HPDE6-E6E7 (cell line): ENCODE results near the gene ZNHIT6.
"Not testable (repeated sequence)": the region's sequence is repeated elsewhere in the genome, so short reads cannot be mapped to it uniquely, and the experiment has no call there.

Experiments used
- DNase-seq: peaks from one replicate; pipeline ENCODE4 v3.0.0; 2011; ENCODE audit warnings: missing footprints; ENCODE audit errors: extremely low spot score

ZNHIT6 gene

DNA sequence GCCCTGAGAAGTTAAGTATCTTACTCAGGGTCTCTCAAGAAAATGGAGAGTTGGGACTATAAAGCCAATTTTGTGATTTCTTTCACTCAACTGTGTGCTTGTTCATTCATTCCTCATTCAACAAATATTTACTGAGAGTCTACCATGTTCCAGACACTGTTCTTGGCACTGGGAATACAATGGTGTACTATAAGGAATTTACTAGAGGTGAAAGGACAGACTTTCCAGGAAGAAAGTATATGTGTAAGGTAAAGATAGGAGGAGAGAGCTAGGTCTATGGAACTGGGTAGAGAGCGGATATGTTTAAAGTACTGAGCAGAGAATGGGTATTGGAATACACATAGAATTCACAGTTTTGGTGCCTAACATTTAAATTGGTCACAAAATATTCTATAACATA is 42.3 kb downstream of the ZNHIT6 start:
- no peak for DNase-seq

DNA sequence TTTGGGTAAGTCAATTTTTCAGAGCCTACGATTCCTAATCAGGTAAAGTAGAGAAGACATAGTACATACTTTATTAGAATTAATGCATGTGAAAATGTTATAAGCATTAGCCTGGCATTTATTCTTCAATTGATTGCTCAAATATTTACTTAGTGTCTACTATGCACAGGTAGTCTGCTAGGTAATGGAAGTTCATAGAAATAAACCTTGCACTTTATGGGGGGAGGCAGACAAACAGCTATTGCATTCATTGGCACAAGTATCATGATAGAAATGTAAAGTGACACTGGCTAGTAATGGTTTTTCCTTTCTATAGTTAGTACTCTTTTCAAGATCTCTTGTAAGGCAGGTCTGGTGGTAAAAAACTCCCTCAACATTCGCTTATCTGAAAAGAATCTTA is 44.9 kb downstream of the ZNHIT6 start:
- DNase-seq, result no peak

DNA sequence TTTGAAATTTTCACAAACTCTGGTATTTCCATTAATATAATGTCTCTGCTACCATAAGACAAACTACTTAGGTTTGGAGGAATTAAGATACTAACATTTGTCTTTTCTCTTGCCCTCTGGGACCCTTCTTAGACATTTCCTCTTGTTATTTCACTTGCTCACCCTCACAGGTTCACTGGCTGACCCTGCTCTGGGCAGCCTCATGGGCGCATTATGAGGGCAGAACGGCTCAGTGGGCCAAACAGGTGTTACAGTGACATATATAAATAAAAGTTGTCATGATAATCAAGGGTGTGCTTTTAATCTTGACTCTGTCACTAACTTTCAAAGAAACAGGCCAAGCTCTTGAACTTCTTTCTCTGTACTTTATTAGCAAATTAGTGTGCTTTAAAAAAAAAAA is 46.5 kb downstream of the ZNHIT6 start:
- no peak for DNase-seq

DNA sequence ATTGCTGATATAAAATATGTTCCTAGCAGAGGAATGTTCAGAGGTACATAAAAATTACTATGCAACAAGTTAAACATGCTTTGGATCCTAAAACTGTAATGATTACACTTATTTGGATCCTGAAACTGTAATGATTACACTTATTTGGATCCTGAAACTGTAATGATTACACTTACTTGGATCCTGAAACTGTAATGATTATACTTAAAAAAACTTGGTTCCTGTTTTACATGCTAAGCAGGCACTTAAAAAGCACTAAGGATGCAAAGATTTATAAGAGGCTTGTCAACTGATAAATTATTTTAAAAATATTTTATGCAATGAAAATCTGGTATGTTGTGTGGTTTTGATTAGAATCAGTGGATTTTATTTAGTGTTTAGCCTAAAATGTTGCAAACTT is 47.7 kb downstream of the ZNHIT6 start:
- no peak for DNase-seq

DNA sequence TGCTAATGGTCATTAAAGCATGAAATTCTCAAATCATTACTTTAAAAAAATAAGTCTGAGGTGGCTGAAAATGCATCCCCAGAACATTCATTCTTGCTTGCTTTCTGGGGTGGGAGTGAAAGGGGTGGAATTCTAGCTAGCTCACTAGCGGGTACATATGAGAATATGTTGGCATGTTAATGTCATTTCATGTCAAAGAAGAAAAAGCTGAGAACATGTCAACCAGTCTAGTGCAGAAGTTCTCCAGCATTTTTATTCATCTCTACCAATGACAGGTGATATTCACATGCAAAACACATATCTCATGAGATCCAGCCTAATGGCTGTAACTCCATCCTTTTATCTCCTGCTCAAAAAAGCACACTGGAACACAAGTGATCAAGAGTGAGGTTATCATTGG is 49.1 kb downstream of the ZNHIT6 start:
- DNase-seq, result no peak

DNA sequence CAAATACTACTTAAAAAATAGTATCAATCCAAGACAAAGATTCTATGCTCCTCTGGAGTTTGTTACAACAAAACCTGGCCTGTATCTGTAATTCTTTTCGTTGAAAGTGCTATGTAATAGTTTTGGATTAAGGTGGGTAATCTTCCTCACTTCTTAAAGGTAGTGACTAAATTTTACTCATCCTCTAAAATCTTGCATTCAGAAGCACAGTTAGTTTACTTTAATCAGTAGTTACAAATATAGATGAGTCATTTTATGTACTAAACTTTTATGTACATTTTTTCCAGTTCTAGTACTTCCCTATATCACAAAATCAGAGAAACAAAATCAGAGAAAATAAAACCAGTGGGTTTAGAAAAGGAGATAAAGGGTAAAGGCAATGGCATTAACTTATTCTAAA is 51.3 kb downstream of the ZNHIT6 start:
- no peak for DNase-seq

DNA sequence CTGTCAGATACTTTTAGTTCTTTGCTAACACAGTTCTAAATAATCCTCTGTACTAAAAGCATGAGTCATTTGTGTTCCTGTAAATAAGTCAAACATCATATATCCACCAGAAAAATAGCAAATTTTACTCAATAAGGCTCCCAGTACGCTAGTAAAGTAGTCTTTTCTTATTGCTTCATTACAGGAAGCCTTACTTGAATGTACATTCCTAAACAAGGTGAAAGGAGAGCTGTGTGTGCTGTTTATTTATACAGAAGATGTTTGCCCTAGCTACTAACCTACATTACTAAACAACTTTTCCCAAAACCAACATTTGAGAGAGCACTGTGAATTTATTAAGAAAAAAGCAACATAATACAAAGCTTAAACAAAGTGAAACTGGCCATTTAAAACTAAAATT is 52.0 kb downstream of the ZNHIT6 start:
- DNase-seq, result no peak

DNA sequence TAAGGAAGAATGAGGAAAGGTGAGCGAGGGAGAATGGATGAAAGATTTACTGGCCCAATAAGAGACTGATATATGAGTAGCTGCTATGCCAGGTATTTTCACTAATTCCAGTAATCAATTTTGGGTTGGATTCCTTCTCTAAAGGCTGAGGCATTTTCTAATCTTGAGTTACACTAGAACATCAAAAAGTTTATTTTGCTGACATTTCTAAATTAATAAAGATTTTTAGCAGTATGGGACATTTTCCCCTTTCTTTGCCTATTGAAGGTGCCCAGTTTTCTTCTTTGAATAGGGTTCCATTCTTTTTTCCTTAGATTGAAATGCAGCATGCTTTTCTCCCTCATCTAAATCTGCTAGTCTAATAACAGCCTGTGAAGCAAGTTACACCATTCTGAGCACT is 52.9 kb downstream of the ZNHIT6 start:
- DNase-seq, result no peak

DNA sequence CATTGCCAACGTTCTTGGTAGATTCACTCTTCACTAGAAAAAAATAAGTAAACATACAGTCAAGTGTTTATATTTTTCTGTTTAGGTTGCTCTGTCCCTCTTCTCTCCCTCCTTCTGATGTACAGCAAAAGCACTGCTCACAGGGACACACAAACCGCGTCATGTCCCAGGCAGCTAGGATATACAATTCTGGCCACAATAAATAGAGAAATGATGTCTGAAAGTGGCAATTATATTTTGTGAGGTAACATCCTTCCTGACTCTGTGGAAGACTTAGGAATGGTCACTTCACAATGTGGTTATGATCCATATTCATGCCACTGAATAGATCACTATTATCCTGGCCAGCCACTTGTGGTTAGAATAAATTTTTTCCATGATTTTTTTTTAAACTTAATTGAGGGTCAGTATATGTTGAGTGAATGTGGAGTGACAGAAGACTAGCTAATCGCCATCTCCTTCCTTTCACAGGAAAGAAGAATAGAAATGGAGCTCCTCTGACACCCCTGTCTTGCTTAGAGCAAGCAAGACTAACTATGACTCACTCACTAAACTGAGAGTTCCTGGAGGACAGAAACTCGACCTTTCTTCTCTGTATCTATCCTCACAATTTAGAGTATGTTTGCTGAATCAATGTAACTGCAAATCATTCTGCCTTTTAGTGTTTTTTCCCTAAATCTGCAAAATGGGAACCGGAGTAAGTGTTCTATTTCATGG is 54.0 kb downstream of the ZNHIT6 start:
- DNase-seq, result peak; percentile 37

DNA sequence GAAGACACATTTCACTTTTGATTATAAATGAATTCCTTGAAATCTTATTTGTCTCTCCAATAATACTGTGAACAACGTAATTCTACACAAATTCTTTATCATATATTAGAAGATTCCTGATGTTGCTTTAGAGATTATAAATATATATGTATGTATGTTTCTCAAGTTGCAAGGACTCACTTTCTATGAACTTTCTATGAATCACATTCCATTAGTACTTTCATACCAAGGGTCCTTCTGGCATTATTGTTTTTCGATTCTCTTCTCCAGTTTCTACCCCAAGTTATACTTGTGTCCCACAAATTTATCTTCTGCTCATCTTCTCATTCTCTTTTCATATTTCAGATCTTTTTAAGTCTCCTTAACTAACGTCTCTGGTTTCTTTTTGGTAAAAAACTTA is 55.9 kb downstream of the ZNHIT6 start:
- no peak for DNase-seq

DNA sequence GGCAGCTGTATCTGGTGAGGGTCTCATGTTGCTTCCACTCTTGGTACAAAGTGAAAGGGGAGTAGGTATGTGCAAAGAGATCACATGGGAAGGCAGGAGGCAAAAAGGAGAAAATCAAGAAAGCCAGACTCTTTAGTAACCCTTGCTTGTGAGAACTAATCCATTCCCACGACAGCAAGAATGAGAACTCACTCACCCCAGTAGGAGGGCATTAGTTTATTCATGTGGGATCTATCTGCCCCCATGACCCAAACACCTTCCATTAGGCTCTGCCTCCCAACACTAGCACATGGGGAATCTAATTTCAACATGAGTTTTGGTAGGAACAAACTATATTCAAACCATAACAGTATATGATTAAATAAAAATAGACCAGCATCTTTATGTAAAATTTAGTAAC is 57.6 kb downstream of the ZNHIT6 start:
- DNase-seq, result no peak

DNA sequence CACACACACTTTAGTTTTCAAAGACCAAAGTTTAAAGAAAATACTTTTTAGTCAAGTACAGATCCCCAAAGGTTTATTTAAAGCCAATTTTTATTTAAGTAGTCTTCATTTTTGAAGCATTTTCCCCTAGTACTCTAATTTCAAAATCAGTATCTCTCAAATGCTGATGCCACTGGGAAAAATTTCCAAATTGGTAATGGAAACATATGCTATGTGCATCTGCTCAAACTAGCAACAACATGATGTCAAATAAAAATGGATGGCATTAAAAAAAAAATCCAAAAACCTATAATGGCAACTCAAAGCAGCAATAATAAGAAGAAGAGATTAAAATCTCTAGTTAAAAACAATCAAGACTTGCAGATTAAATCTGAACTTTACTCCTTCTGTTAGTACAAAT is 58.6 kb downstream of the ZNHIT6 start:
- DNase-seq, result no peak

DNA sequence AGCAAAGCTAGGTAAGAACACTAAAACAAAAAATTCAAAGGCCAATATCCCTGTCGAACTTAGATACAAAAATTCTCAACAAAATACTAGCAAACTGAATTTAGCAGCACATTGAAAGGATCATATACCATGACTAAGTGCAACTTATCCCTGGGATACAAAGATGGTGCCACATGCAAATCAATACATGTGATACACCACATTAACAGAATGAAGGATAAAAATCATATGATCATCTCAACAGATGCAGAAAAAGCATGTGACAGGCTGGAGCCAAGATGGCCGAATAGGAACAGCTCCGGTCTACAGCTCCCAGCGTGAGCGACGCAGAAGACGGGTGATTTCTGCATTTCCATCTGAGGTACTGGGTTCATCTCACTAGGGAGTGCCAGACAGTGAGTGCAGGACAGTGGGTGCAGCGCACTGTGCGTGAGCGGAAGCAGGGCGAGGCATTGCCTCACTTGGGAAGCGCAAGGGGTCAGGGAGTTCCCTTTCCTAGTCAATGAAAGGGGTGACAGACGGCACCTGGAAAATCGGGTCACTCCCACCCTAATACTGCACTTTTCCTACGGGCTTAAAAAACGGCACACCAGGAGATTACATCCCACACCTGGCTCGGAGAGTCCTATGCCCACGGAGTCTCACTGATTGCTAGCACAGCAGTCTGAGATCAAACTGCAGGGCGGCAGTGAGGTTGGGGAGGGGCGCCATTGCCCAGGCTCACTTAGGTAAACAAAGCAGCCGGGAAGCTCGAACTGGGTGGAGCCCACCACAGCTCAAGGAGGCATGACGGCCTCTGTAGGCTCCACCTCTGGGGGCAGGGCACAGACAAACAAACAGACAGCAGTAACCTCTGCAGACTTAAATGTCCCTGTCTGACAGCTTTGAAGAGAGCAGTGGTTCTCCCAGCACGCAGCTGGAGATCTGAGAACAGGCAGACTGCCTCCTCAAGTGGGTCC is 66.4 kb downstream of the ZNHIT6 start:
- not testable (repeated sequence) for DNase-seq

DNA sequence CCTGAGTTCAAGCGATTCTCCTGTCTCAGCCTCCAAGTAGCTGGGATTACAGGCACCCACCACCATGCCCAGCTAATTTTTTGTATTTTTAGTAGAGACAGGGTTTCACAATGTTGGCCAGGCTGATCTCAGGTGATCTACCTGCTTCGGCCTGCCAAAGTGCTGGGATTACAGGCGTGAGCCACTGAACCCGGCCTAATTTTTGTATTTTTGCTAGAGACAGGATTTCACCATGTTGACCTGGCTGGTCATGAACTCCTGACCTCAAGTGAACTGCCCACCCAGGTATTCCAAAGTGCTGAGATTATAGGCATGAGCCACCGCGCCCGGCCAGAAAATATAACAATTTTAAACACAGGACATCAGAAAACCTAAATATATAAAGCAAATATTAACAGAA is 68.3 kb downstream of the ZNHIT6 start:
- DNase-seq, result not testable (repeated sequence)

DNA sequence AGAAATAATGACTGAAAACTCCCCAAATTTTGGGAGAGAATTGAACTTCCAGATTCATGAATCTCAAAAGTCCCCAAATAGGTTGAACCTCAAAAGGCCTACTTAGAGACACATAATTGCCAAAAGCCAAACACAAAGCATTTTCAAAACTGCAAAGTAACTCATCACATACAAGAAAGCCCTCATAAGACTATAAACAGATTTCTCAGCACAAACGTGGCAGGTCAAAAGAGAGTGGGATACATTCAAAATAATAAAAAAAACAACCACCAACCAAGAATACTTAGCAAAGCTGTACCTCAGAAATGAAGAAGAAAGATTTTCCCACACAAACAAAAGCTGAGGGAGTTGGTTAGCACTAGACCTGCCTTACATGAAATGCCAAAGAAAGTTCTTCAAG is 69.8 kb downstream of the ZNHIT6 start:
- DNase-seq, result no peak

DNA sequence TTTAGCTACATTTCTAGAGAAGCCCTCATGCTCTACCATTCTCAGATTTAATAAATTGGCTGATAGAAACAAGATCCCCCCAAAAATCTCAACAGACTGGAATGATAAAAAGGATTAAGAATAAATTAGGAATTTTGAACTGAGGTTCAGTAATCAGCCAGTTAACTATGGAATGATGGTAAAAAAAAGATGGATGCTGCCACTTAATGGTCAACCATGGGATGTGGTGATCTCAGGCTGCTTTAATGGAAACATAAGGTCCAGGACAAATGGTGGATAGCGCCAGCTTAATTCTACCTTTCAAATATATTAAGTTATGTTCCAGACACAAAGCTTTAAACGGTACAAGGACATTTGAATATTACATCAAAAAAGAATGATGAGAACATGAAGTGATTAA is 77.7 kb downstream of the ZNHIT6 start:
- no peak for DNase-seq

DNA sequence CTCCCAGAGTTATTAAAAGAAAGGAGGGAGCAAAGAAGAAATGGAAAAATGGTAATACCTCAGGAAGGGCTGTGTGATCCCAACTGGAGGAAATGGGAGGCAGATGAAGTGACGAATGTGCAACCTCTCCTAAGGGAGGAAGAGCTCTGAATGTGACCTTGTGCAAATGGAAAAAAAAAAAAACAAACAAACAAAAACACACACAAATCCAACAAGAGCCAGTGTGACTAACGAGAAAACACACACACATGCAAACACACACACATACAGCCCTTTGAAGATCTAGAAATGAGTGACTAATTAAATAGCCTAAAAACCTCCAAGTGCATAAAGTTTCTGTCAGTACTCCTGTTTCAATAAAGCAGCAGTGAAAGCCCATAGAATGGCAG is 78.7 kb downstream of the ZNHIT6 start:
- DNase-seq, result no peak

DNA sequence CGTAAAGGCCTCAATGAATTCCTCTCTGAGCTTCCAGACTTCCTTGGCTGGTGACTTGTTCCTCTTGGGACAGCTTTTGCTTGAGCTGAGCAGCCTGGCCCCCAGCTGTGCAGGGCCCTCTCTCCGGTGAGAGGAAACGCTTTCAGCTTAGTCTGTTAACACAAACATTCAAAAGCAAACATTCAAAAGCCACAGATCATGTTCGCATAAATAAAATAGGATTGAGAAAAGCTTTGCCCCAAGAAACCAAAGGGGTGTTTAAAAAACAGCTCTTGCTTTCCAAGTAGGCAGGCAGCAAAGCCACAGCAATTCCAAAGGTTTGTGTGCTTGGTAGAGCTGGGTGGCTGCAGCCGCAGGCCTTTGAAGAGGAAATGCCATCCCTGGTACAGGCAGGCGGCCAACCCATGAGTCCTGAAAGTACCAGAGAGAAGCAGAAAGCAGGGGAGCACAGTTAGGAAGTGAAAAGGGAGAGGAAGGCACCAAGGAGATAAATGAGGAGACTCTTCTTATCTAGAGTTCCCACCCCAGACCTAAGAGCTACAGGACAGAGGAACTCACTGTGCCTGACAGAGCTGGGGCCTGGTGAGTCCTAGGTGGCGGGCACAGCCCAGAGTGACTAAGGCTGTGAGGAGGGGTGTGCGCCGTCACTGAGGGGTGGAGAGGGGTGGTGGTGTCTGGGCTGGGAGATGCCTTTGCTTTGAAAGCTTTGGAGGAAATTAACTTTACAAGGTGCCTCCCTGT is 79.3 kb downstream of the ZNHIT6 start:
- no peak for DNase-seq

DNA sequence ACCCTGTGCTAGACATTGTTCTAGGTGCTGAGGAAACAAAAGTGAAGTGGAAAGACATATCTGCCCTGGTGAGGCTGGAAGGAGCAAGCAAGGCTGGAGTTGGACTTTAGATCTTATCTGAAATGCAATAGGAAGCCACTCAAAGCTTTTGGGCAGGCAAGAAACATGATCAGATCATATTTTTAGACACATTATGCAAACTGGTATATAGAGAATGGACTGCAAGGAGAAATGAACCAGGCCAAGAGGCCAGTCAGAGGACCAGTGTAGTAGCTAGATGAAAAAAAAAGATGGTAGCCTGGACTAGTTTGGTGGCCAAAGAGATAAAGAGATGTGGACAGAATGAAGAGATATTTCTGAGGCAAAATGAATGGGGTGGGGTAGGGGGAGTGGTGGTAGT is 81.4 kb downstream of the ZNHIT6 start:
- DNase-seq, result no peak

DNA sequence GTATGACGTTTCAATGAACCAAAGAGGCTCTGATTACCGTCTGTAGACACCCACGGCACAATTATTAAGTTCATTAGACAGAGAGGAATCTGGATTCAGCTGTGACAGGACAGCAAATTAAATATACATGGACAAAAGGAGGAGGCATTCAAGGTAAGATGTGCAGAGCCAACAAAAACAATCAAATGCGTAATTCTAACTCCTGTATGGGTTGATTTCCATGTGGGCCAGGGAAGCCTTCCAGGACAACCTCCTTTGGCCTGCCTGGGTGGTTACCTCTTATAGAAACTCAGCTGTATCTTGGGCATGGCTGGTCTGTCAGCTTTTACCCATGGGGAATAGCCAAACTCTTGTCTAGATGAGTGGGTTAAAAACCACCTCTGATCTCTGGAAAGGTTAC is 83.9 kb downstream of the ZNHIT6 start:
- DNase-seq, result no peak

DNA sequence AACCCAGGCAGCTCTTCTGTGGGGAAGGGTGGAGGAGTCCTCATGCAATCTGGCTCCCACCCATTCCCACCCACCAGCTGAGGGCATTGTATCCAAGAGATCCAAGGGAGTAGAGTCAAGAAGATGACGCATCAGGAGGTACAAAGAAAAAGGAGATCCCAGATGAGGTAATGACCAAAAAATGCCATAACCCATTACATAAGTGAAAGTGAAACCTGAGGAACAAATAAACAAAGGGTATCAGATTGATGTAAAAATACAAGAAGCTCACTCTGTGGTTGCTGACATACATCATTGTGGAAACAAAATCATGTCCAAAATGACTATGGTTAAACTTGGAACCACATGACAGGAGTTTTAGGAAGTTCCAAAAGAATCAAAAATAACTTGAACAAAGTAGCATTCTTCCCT is 85.2 kb downstream of the ZNHIT6 start:
- no peak for DNase-seq

DNA sequence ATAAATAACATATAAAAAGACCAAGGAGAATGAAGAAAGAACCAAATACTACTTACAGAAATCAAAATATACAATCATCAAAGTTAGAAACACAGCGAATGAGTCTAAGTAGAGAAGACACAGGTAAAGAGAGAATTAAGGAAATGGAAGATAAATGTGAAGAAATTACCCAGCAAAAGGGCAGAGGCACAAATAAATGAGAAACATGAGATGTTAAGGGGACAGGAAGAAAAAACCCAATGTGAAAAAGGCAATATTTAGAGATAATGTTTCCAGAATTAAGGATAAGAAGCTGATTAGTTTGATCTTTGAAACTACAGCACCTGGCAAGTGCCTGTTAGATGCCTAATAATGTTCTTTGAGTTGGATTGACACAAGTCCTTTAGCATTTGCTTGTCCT is 86.8 kb downstream of the ZNHIT6 start:
- DNase-seq, result no peak
